ENCODE data around the gene MTHFD1. TPM values are rescaled to one million over a fixed set of nuclear protein-coding genes. Genes with fewer than 3 reads are reported as not detected.

MTHFD1 gene
- polyA plus RNA-seq, 1 donor (not counting 4 experiments of a cell fraction or from before 2014, with no cell fraction given) = 63.2 TPM

DNA sequence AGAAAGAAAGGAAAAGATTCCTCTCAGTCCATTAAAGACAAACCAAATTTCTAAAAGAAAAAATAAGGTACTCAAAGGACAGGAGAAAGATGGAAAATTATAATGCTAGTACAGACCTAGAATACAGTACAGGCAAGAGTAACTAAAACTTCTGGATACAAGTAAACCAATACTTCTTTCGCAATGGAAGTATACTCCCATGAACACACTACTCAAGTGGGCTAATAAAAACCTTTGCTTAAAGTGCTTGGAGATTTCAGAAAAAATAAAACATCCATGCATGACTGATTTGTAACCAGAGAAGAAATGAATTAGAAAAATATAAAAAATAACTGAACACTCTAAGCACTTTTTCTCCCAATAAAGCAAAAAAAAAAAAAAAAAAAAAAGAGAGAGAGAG lies 111.9 kb downstream of the MTHFD1 start:
- H3K4me2 ChIP-seq (ENCODE audit: control insufficient read depth, extremely low read depth, insufficient read depth, low read depth, low read length) = no peak overlapping the region
- H3K4me1 ChIP-seq (ENCODE audit: control insufficient read depth, extremely low read depth, insufficient read depth, low read length) = peaks cover 16% of the 10 kb centered on the region
- dilution Hi-C loops (cut with MboI; ENCODE audit: extremely low pct_ligation_motif_present, low sequenced_read_pairs) = no loop called here
- H3K4me3 ChIP-seq (ENCODE audit: control insufficient read depth in 2 of 3, extremely low read depth in 1 of 3, insufficient read depth in 2 of 3, low read depth in 1 of 3, low read length in 3 of 3) = no peak overlapping the region
- no peak overlapping the region for H2AFZ ChIP-seq (ENCODE audit: control insufficient read depth, low read length)
- H3K9ac ChIP-seq (ENCODE audit: control insufficient read depth, extremely low read depth, insufficient read depth, low read length) = no peak overlapping the region
- DNase-seq (ENCODE audit: low read depth, low spot score) = no peak
- H3K36me3 ChIP-seq (ENCODE audit: control insufficient read depth in 2 of 2, extremely low read depth in 1 of 2, insufficient read depth in 2 of 2, low read length in 2 of 2) = peaks cover 4% of the 10 kb centered on the region in 2 experiments
- H3K27ac ChIP-seq (ENCODE audit: control insufficient read depth, insufficient read depth, low read length) = no peak overlapping the region
- TF ChIP-seq EZH2 (IDR thresholded peaks at IDR 0.05; ENCODE audit: low read length) = no peak
- TF ChIP-seq, protein P1, sequence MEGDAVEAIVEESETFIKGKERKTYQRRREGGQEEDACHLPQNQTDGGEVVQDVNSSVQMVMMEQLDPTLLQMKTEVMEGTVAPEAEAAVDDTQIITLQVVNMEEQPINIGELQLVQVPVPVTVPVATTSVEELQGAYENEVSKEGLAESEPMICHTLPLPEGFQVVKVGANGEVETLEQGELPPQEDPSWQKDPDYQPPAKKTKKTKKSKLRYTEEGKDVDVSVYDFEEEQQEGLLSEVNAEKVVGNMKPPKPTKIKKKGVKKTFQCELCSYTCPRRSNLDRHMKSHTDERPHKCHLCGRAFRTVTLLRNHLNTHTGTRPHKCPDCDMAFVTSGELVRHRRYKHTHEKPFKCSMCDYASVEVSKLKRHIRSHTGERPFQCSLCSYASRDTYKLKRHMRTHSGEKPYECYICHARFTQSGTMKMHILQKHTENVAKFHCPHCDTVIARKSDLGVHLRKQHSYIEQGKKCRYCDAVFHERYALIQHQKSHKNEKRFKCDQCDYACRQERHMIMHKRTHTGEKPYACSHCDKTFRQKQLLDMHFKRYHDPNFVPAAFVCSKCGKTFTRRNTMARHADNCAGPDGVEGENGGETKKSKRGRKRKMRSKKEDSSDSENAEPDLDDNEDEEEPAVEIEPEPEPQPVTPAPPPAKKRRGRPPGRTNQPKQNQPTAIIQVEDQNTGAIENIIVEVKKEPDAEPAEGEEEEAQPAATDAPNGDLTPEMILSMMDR (optimal IDR thresholded peaks at IDR 0.05 in 1 of 3, IDR thresholded peaks at IDR 0.05 in 1 of 3, conservative IDR thresholded peaks at IDR 0.05 in 1 of 3; ENCODE audit: extremely low read depth in 1 of 3, insufficient read depth in 2 of 3, low read length in 3 of 3) = no peak
- no peaks in the 10 kb centered on the region for H4K20me1 ChIP-seq (ENCODE audit: control insufficient read depth, extremely low read depth, insufficient read depth, low read length)
- H3K9me1 ChIP-seq (ENCODE audit: control insufficient read depth, extremely low read depth, insufficient read depth, low read length) = no peaks in the 10 kb centered on the region
- H3K9me3 ChIP-seq (ENCODE audit: control insufficient read depth, low read depth, low read length) = no peaks in the 10 kb centered on the region
- peaks cover 18% of the 10 kb centered on the region for H3K79me2 ChIP-seq (ENCODE audit: control insufficient read depth, insufficient read depth, low read length)
- no peak for FAIRE-seq
- H3K27me3 ChIP-seq (ENCODE audit: control insufficient read depth, extremely low read depth, insufficient read depth, low read length) = no peaks in the 10 kb centered on the region

DNA sequence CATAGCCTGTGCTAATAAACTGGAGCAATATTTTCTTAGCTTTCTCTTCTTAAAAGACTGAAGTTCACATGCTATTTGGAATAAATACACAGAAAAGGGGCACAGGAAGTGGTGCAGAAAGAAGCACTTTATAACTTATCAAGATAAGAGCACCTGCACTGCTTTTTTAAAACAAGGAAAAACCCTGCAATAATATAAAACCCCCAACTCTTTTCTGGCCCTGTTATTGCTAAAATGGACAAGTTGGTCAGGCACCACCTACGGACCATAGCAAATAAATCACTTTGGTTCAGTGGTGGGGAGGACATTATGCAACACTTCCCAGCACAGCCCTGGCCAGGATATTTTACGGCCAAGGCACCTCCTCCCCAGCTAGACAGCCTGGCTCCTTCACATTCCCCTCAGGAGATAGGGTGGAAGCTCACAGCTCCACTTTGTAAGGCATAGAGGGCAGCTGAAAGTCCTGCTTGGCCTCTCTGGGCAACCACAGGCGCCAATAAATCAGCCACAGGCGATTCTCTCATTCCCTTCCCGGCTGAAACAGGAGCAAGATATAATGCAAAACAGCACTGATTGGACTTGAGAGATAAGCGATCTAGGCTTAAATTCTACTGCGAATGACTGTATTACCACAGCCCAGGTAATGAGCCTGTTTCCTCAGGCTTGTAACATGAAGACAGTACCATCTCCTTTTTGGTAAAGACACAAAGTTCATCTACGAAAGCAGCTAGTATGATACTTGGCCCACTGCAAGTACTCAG lies 113.4 kb downstream of the MTHFD1 start:
- no peaks in the 10 kb centered on the region for H3K9me3 ChIP-seq (ENCODE audit: control insufficient read depth, low read depth, low read length)
- peak overlapping the region; percentile 83 for H3K4me2 ChIP-seq (ENCODE audit: control insufficient read depth, extremely low read depth, insufficient read depth, low read depth, low read length)
- no peaks in the 10 kb centered on the region for H3K9me1 ChIP-seq (ENCODE audit: control insufficient read depth, extremely low read depth, insufficient read depth, low read length)
- no peaks in the 10 kb centered on the region for H3K27me3 ChIP-seq (ENCODE audit: control insufficient read depth, extremely low read depth, insufficient read depth, low read length)
- DNase-seq (ENCODE audit: low read depth, low spot score) (no peak), FAIRE-seq (peak; percentile 17)
- peaks cover 24% of the 10 kb centered on the region for H3K4me1 ChIP-seq (ENCODE audit: control insufficient read depth, extremely low read depth, insufficient read depth, low read length)
- H3K36me3 ChIP-seq (ENCODE audit: control insufficient read depth in 2 of 2, extremely low read depth in 1 of 2, insufficient read depth in 2 of 2, low read length in 2 of 2) = peaks cover 2 to 4% of the 10 kb centered on the region in 2 experiments
- H4K20me1 ChIP-seq (ENCODE audit: control insufficient read depth, extremely low read depth, insufficient read depth, low read length) = no peaks in the 10 kb centered on the region
- dilution Hi-C loops (cut with MboI; ENCODE audit: extremely low pct_ligation_motif_present, low sequenced_read_pairs) = no loop called here
- H3K9ac ChIP-seq (ENCODE audit: control insufficient read depth, extremely low read depth, insufficient read depth, low read length) = peak overlapping the region; percentile 97
- peak overlapping the region; percentile 69 for H2AFZ ChIP-seq (ENCODE audit: control insufficient read depth, low read length)
- peak overlapping the region; percentile 97 for H3K27ac ChIP-seq (ENCODE audit: control insufficient read depth, insufficient read depth, low read length)
- peak overlapping the region; percentile 66 to 88 (median 79) for H3K4me3 ChIP-seq (ENCODE audit: control insufficient read depth in 2 of 3, extremely low read depth in 1 of 3, insufficient read depth in 2 of 3, low read depth in 1 of 3, low read length in 3 of 3)
- peaks cover 32% of the 10 kb centered on the region for H3K79me2 ChIP-seq (ENCODE audit: control insufficient read depth, insufficient read depth, low read length)
- TF ChIP-seq, protein P1 (optimal IDR thresholded peaks at IDR 0.05 in 1 of 3, IDR thresholded peaks at IDR 0.05 in 1 of 3, conservative IDR thresholded peaks at IDR 0.05 in 1 of 3; ENCODE audit: extremely low read depth in 1 of 3, insufficient read depth in 2 of 3, low read length in 3 of 3) = no peak
- no peak for TF ChIP-seq EZH2 (IDR thresholded peaks at IDR 0.05; ENCODE audit: low read length)
